H7 (cell line): ENCODE measurements around the gene ETS2. TPM values are rescaled to one million over a fixed set of nuclear protein-coding genes. Genes with fewer than 3 reads are reported as not detected.

Experiments
- DNase-seq: peaks from one replicate; pipeline ENCODE4 v3.0.0; 2012
- H3K27me3 ChIP-seq: 2 replicates; pipeline ENCODE4 v1.6.0; 2011; ENCODE audit warnings: mild to moderate bottlenecking, low read length; ENCODE audit not compliant: control insufficient read depth, insufficient read depth
- H3K36me3 ChIP-seq: replicated peaks from 2 replicates; pipeline ENCODE4 v1.5.1; 2011; ENCODE audit warnings: low read length; ENCODE audit not compliant: control insufficient read depth, insufficient read depth
- H3K4me3 ChIP-seq: 2 replicates; pipeline ENCODE4 v1.5.1; 2011; ENCODE audit warnings: low read depth, mild to moderate bottlenecking, control low read depth, low read length, moderate library complexity; ENCODE audit not compliant: insufficient read depth
- total RNA-seq: library from RNA; depleted of rRNA; stranded (reverse); fragments of >200 nt; shearing (Covaris generic); gene quantifications from 2 replicates; pipeline ENCODE4 v1.2.3, GENCODE V29; 2014

Gene ETS2
- total RNA-seq, 1 experiment from 2014 or later = 47.9 TPM

- Histone ChIP-seq H3K4me3 (no peak overlapping the region), H3K27me3 (no peaks in the 10 kb centered on the region; the same call in 1 of the 2 replicates), H3K36me3 (no peaks in the 10 kb centered on the region)
- no peak for DNase-seq
Observed at GRCh38 chr21:38857152-38857825, 51.6 kb downstream of the ETS2 start.

- no peak for DNase-seq
Observed at GRCh38 chr21:38858026-38858811, 52.5 kb downstream of the ETS2 start.

DNA sequence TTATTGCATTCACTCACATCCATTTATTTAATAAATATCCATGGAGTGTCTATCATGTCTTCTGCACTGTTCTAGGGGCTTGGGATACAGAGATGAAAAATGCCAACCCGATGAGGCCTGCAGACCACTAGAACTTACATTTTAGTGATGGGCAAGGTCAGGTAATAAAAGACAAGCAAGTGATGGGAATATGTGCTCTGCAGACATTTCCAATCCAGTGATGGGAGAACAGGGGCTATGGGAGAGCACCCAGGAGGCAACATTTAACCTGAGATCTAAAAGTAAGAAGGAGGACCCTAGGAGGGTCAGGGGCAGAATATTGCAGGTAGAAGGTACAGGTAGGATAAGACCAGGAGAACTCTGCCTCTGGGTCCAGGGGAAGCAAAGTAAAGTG, 53.1 kb downstream of the ETS2 start:
- no peaks in the 10 kb centered on the region for H3K36me3 ChIP-seq
- no peaks in the 10 kb centered on the region; the same call in 1 of the 2 replicates for H3K27me3 ChIP-seq
- no peak overlapping the region for H3K4me3 ChIP-seq
- DNase-seq = no peak

More at GRCh38 chr21:38858026-38858811, 52.5 kb downstream of the ETS2 start:
- Histone ChIP-seq H3K4me3 (no peak overlapping the region), H3K27me3 (no peaks in the 10 kb centered on the region; the same call in 1 of the 2 replicates), H3K36me3 (no peaks in the 10 kb centered on the region)

GRCh38 chr21:38859852-38860251, 54.1 kb downstream of the ETS2 start:
- no peak for DNase-seq
- Histone ChIP-seq H3K36me3 (no peaks in the 10 kb centered on the region), H3K4me3 (no peak overlapping the region), H3K27me3 (no peaks in the 10 kb centered on the region; the same call in 1 of the 2 replicates)

DNA sequence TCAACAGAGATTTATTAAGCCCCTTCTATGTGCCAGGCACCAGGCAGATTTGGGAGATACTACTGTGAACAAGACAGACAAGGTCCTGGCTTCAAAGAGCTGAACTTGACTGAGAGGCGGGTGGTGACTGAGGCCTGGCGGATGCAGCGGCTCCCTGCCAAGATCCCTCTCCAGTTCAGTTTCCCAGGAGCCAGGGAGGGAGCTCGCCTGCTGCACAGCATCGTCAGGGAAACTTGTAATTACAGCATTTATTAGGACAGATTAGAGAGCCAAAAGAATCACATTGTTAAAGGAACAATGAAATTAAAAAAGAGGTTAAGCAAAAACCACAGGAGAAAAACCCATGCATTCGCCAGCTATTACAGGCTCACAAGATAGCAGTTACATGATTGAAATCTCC, 55.3 kb downstream of the ETS2 start:
- no peaks in the 10 kb centered on the region for H3K27me3 ChIP-seq
- H3K36me3 ChIP-seq = no peaks in the 10 kb centered on the region
- DNase-seq = no peak
- no peak overlapping the region for H3K4me3 ChIP-seq

DNA sequence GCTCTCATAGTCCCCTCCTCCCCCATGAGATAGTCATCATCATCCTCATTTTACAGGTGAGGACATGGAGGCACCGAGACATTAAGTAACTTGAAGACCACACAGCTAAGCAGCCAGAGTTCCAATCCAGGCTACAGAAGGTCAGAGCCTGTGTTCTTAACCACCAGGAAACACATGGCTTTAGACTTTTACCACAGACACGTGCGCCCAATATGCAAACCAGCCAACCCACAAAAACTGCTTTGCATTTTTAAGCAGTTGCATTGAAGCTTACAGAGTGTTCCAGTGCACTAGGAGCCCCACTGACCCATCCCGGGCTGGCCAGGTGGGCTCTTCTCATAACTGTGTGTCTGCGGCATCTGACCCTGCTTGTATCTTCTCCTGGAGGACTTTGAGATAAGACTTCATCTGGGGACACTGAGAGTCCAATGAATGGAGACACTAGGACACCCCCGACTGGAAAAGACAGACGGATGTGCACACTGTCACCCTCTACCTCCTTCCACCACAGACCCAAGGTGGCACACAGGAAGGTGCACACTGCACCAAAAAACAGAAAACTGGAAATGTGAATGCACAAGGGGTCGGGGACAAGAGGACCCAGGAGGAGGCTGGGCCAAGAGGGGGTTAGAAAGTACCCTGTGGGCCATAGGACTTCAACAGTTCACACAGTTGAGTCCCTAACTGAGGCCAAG, 56.4 kb downstream of the ETS2 start:
- no peak for DNase-seq
- H3K36me3 ChIP-seq = no peaks in the 10 kb centered on the region

GRCh38 chr21:38863291-38863690, 57.6 kb downstream of the ETS2 start:
- Histone ChIP-seq H3K4me3 (no peak overlapping the region), H3K27me3 (no peaks in the 10 kb centered on the region), H3K36me3 (no peaks in the 10 kb centered on the region)
- no peak for DNase-seq

More for the DNA sequence above, 56.4 kb downstream of the ETS2 start:
- no peaks in the 10 kb centered on the region for H3K27me3 ChIP-seq
- no peak overlapping the region for H3K4me3 ChIP-seq

GRCh38 chr21:38863843-38864363, 58.2 kb downstream of the ETS2 start:
- Histone ChIP-seq H3K4me3 (no peak overlapping the region), H3K36me3 (no peaks in the 10 kb centered on the region), H3K27me3 (no peaks in the 10 kb centered on the region)
- no peak for DNase-seq

GRCh38 chr21:38864964-38865363, 59.2 kb downstream of the ETS2 start:
- H3K36me3 ChIP-seq = no peaks in the 10 kb centered on the region
- no peaks in the 10 kb centered on the region for H3K27me3 ChIP-seq
- no peak for DNase-seq
- H3K4me3 ChIP-seq = no peak overlapping the region

DNA sequence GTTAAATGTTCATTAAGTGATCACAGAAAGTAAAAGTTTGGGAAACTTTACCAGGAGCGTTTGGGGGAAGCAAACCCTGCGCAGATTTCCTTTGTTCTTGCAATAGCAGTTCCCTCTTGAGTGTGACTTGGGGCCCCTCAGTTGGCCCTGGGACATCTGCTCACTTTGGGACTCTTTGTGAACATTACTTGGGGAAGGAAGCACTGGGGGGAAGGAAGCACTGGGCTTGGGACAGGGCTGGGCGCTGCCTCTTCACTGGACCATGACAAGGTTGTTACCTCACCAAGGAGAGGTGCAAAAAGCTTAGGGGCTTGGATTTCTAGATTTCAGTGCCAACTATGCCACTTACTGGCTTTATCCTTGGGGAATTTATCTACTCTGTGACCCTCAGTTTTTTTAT, 63.5 kb downstream of the ETS2 start:
- DNase-seq = no peak
- Histone ChIP-seq H3K27me3 (no peaks in the 10 kb centered on the region), H3K36me3 (no peaks in the 10 kb centered on the region), H3K4me3 (no peak overlapping the region)

GRCh38 chr21:38869946-38870345, 64.2 kb downstream of the ETS2 start:
- no peaks in the 10 kb centered on the region for H3K36me3 ChIP-seq
- DNase-seq = no peak
- H3K4me3 ChIP-seq = no peak overlapping the region
- H3K27me3 ChIP-seq = no peaks in the 10 kb centered on the region
